Fibroblast of pulmonary artery (primary cell): Measurements from ENCODE around the gene SLC27A1.

Experiments used
- DNase-seq: peaks from one replicate; pipeline ENCODE4 v3.0.0-alpha.2; 2010; ENCODE audit warnings: low read depth
- H3K4me3 ChIP-seq: replicated peaks from 2 replicates; pipeline ENCODE4 v1.5.1; 2011; ENCODE audit warnings: low read depth, mild to moderate bottlenecking, control low read depth, low read length, moderate library complexity
- TF ChIP-seq, protein P1 (sequence below): IDR thresholded peaks from 2 replicates; pipeline ENCODE4 v1.5.1; 2011; ENCODE audit warnings: mild to moderate bottlenecking, control low read depth, low read length, inconsistent platforms; ENCODE audit errors: missing control alignments

The SLC27A1 gene

DNA sequence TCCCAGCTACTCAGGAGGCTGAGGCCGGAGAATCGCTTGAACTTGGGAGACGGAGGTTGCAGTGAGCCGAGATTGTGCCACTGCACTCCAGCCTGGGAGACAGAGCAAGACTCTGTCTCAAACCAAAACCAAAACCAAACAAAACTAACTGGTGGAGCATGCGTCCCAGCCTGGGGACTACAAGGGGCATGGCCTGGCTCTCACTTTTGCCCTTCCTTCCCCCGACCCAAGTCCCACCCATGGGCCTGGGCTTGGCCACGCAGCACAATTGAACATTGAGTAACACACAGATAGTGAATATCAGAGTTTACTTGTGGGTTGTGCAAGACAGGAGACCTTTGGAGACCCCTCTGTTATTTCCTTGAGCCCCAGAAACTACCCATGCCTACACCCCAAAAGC lies 35.1 kb upstream of the SLC27A1 start:
- no peak overlapping the region for H3K4me3 ChIP-seq
- TF ChIP-seq, protein P1, sequence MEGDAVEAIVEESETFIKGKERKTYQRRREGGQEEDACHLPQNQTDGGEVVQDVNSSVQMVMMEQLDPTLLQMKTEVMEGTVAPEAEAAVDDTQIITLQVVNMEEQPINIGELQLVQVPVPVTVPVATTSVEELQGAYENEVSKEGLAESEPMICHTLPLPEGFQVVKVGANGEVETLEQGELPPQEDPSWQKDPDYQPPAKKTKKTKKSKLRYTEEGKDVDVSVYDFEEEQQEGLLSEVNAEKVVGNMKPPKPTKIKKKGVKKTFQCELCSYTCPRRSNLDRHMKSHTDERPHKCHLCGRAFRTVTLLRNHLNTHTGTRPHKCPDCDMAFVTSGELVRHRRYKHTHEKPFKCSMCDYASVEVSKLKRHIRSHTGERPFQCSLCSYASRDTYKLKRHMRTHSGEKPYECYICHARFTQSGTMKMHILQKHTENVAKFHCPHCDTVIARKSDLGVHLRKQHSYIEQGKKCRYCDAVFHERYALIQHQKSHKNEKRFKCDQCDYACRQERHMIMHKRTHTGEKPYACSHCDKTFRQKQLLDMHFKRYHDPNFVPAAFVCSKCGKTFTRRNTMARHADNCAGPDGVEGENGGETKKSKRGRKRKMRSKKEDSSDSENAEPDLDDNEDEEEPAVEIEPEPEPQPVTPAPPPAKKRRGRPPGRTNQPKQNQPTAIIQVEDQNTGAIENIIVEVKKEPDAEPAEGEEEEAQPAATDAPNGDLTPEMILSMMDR: no peak
- no peak for DNase-seq

DNA sequence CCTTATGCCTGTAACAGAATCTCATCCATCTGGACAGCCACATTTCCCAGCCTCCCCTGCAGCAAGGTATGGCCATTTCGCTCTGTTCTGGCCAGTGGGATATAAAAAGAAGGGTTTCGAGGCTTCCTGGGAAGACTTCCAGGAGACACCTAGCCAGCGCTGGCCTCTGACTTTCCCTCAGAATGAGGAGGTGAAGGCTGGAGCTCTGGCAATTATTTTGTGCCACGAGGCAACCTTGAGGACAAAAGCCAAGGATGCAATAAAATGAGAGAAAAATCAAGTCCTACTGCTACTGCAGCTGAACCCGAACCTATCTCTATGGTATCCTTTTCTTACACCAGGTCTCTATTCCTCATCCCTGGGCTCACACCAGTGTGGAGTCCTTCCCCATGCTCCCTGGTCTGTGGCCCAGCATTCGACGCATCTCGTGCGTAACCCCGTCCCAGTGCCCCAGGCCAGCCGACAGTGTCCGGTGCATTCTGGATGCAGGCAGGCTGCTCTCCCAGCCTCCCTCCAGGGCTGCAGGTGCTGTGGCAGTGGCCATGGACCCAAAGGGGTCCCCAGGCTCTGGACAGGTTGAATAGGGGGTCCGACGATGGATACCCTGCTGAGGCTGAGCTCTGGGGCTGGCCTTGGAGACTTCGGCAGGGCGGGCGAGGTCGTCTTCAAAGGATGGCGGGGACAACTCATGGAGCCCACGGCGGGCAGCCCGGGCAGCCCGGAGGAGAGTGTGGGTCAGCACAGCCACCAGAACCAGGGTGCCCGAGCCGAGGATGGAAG lies 34.0 kb upstream of the SLC27A1 start:
- no peak overlapping the region for H3K4me3 ChIP-seq
- TF ChIP-seq, protein P1: no peak
- DNase-seq: no peak

DNA sequence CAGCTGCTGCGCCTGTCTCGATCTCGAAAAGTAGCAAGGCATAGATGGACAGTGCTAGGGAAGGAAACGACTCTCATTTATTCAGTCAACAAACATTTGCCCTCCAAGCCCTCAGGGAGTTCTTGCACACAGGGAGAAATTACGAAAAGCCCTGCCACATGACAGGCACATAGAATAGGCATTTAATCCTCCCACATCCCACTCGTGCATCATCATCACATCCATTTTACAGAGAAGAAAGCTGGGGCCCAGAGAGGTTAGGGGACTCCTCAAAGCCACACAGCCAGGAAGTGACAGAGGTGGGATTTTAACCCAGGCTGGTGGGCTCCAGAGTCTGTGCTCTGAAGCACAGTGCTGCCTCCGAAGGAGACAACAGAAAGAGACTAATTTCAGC lies 33.5 kb upstream of the SLC27A1 start:
- DNase-seq: no peak
- no peak overlapping the region for H3K4me3 ChIP-seq
- TF ChIP-seq, protein P1: no peak

DNA sequence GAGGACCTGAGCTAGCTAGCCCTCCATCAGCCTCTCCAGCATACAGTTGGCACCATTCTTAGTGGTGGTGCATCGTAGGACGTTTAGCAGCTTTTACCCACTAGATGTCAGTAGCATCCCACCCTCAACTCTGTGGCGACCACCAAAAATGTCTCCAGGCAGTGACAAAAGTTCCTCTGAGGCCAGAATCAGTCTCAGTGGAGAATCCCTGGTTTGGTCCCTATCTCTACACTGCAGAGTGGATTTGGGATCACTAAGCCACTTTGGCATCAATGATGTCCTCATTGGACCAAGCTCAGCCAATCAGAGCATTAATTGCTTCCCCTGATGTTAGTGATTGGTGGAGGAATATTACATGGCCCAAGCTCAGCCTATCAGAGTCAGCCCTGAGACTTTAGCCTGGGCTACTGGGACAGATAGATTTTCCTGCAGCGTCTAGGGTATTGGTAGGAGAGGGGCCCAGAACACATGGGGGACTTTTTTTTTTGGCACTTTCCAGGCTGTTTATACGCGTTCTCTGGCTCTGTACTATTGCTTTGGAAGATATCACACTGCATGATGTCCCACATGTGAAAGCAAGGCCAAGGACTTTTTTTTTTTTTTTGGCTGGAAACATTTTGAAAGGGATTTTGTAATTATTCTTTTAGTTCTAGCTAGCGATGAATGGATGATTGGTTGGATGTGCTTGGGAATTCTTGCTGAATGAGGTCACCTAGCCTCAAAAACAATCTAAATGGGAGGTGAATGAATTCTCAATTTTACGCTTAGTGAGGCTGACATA lies 28.9 kb upstream of the SLC27A1 start:
- TF ChIP-seq, protein P1: peak; percentile 50
- DNase-seq: peak; percentile 68
- no peak overlapping the region for H3K4me3 ChIP-seq

DNA sequence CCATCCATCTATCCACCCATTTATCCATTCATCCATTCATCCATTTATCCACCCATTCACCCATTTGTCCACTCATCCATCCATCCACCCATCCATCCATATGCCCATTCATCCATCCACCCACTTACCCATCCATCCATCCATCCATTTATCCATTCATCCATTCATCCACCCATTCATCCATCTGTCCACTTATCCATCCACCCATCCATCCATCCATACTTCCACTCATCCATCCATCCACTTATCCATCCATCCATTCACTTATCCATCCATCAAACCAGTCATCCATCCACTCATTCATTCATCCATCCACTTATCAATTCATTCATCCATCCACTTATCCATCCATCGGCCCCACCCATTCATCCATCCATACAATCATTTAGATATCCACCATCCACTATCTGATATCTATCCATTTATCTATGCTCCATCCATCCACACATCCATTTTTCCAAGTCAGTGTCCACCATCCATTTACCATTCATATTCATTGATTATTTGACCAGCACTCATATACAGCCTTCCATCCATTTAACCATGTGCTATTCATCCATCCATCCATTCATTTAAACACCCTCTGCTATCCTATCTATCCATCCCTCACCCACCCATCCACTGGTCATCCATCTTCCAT lies 24.7 kb upstream of the SLC27A1 start:
- no peak for DNase-seq
- TF ChIP-seq, protein P1: no peak

GRCh38 chr19:17447704-17448130 lies 22.6 kb upstream of the SLC27A1 start:
- TF ChIP-seq, protein P1: no peak
- H3K4me3 ChIP-seq: no peak overlapping the region
- DNase-seq: no peak

More for the DNA sequence above, 24.7 kb upstream of the SLC27A1 start:
- H3K4me3 ChIP-seq: no peak overlapping the region
